G401.6 (cell line): ENCODE data around the gene MARCO.

Experiments used
- FAIRE-seq: peaks from 2 replicates; lab custom pipeline; 2012; peaks lifted over from hg19 to GRCh38; lab: Jason Lieb, UNC

Gene MARCO

GRCh38 chr2:118942031-118942430 lies at the start of gene MARCO:
Gene MARCO, plus strand, starts transcription at chr2:118942194. Its CDS starts 107 bp downstream, at chr2:118942301.
- FAIRE-seq, result no peak

GRCh38 chr2:118893100-118893499 lies 48.9 kb upstream of the MARCO start:
- FAIRE-seq, result no peak

- no peak for FAIRE-seq
Observed at GRCh38 chr2:118902266-118903028, 39.5 kb upstream of the MARCO start.

GRCh38 chr2:118903029-118903351 lies 39.0 kb upstream of the MARCO start:
- no peak for FAIRE-seq

- no peak for FAIRE-seq
Observed at GRCh38 chr2:118903551-118904479, 38.2 kb upstream of the MARCO start.

- no peak for FAIRE-seq
Observed at GRCh38 chr2:118905206-118905605, 36.8 kb upstream of the MARCO start.

- no peak for FAIRE-seq
Observed at GRCh38 chr2:118906186-118906585, 35.8 kb upstream of the MARCO start.

GRCh38 chr2:118907759-118908158 lies 34.2 kb upstream of the MARCO start:
- FAIRE-seq, result no peak

- no peak for FAIRE-seq
Observed at GRCh38 chr2:118909191-118909590, 32.8 kb upstream of the MARCO start.

- FAIRE-seq, result no peak
Observed at GRCh38 chr2:118911166-118911856, 30.7 kb upstream of the MARCO start.

- FAIRE-seq, result no peak
Observed at GRCh38 chr2:118911936-118912335, 30.1 kb upstream of the MARCO start.

- no peak for FAIRE-seq
Observed at GRCh38 chr2:118913131-118913802, 28.7 kb upstream of the MARCO start.

GRCh38 chr2:118913803-118914645 lies 28.0 kb upstream of the MARCO start:
- no peak for FAIRE-seq

GRCh38 chr2:118914721-118915453 lies 27.1 kb upstream of the MARCO start:
- FAIRE-seq, result no peak

- no peak for FAIRE-seq
Observed at GRCh38 chr2:118918017-118918416, 24.0 kb upstream of the MARCO start.

GRCh38 chr2:118921646-118922045 lies 20.3 kb upstream of the MARCO start:
- no peak for FAIRE-seq

- no peak for FAIRE-seq
Observed at GRCh38 chr2:118922254-118922653, 19.7 kb upstream of the MARCO start.

GRCh38 chr2:118923371-118923770 lies 18.6 kb upstream of the MARCO start:
- FAIRE-seq, result no peak

- no peak for FAIRE-seq
Observed at GRCh38 chr2:118925476-118925875, 16.5 kb upstream of the MARCO start.

- no peak for FAIRE-seq
Observed at GRCh38 chr2:118925981-118926380, 16.0 kb upstream of the MARCO start.

GRCh38 chr2:118929059-118929458 lies 12.9 kb upstream of the MARCO start:
- no peak for FAIRE-seq
